A549 (cell line): Measurements from ENCODE around the gene NMRAL1. TPM values are rescaled to one million over a fixed set of nuclear protein-coding genes. Genes with fewer than 3 reads are reported as not detected.
A peak's percentile ranks its signal among the peaks of the same experiment; 100 is the strongest.

ENCODE experiments used
- ATAC-seq, 2 experiments: fragments of 200-7000 bp in 1 of 2; fragments of >200 bp in 1 of 2; cut with Nextera tagmentation in 1 of 2; cut with Tn5 transposase in 1 of 2; 3 replicates each; pipeline versions ENCODE4 v1.8.0 to v1.9.1; 2018 to 2020; ENCODE audit warnings: mild to moderate bottlenecking in 1 of 2, moderate library complexity in 1 of 2
- CTCF ChIA-PET: fragments of 300-600 bp; sonication (Branson Sonifier 250); formaldehyde crosslinking; extraction: SDS; loops from one replicate; lab custom pipeline; 2021; ENCODE audit warnings: antibody characterized with exemption, inconsistent platforms; lab: Yijun Ruan, JAX
- POLR2A ChIA-PET: fragments of 350-600 bp; formaldehyde crosslinking; extraction: SDS; loops from one replicate; lab custom pipeline; 2021; ENCODE audit warnings: antibody characterized with exemption, inconsistent platforms; lab: Yijun Ruan, JAX
- DNase-seq, 2 experiments: peaks; one replicate each; pipeline versions ENCODE4 v3.0.0 to v3.0.0-alpha.2; 2011 to 2016; ENCODE audit warnings: low read depth in 1 of 2, low spot score in 1 of 2
- FAIRE-seq: peaks from 2 replicates; lab custom pipeline; 2011; peaks lifted over from hg19 to GRCh38; lab: Jason Lieb, UNC
- H3K27ac ChIP-seq, 2 experiments: fragments of >200 bp; sonication (Bioruptor Twin); formaldehyde crosslinking; 3 replicates each; pipeline ENCODE4 v1.5.1; 2016 to 2017
- H3K4me1 ChIP-seq: fragments of >200 bp; sonication (Bioruptor Twin); formaldehyde crosslinking; 3 replicates; pipeline ENCODE4 v1.6.1; 2016
- H3K4me2 ChIP-seq: fragments of >200 bp; sonication (Bioruptor Twin); formaldehyde crosslinking; 3 replicates; pipeline ENCODE4 v1.6.1; 2016
- H3K4me3 ChIP-seq: fragments of >200 bp; sonication (Bioruptor Twin); formaldehyde crosslinking; 3 replicates; pipeline ENCODE4 v1.5.1; 2016
- H3K9me3 ChIP-seq: fragments of >200 bp; sonication (Bioruptor Twin); formaldehyde crosslinking; 3 replicates; pipeline ENCODE4 v1.6.1; 2016
- CBX2 ChIP-seq: fragments of 200-600 bp; sonication (generic); IDR thresholded peaks from 2 replicates; pipeline ENCODE4 v1.6.1; 2016; ENCODE audit warnings: low read depth, mild to moderate bottlenecking, borderline replicate concordance
- CBX8 ChIP-seq: fragments of 200-600 bp; sonication (generic); IDR thresholded peaks from 2 replicates; pipeline ENCODE4 v1.6.1; 2016
- CEBPB ChIP-seq, 2 experiments: fragments of >200 bp in 1 of 2; sonication (Bioruptor Twin) in 1 of 2; formaldehyde crosslinking in 1 of 2; IDR thresholded peaks; 2 replicates each; pipeline ENCODE4 v1.6.1; 2012 to 2016
- EHF ChIP-seq: fragments of 250-450 bp; sonication (Bioruptor Pico); IDR thresholded peaks from 2 replicates; pipeline ENCODE4 v1.5.0; 2020; ENCODE audit warnings: mild to moderate bottlenecking
- ESRRA ChIP-seq: fragments of 150-350 bp; IDR thresholded peaks from 2 replicates; pipeline ENCODE4 v1.6.1; 2014; ENCODE audit warnings: mild to moderate bottlenecking, low read length, borderline replicate concordance
- FOSL2 ChIP-seq, 2 experiments: fragments of 450-650 bp in 1 of 2; fragments of >200 bp in 1 of 2; sonication (Bioruptor Twin) in 1 of 2; formaldehyde crosslinking; IDR thresholded peaks; 2 replicates each; pipeline versions ENCODE4 v1.5.0 to v1.6.1; 2016 to 2020; ENCODE audit warnings: mild to moderate bottlenecking in 1 of 2, moderate library complexity in 1 of 2
- FOXS1 ChIP-seq: fragments of 250-450 bp; sonication (Bioruptor Pico); IDR thresholded peaks from 2 replicates; pipeline ENCODE4 v1.5.0; 2020; ENCODE audit warnings: mild to moderate bottlenecking, moderate library complexity
- HDAC2 ChIP-seq: fragments of 200-600 bp; sonication (generic); IDR thresholded peaks from 2 replicates; pipeline ENCODE4 v1.6.1; 2016
- JUN ChIP-seq, 2 experiments: fragments of >200 bp; sonication (Bioruptor Twin); formaldehyde crosslinking; IDR thresholded peaks; 2 replicates in 1 of 2; 3 replicates in 1 of 2; pipeline ENCODE4 v1.6.1; 2016 to 2017
- JUNB ChIP-seq: fragments of >200 bp; sonication (Bioruptor Twin); formaldehyde crosslinking; IDR thresholded peaks from 2 replicates; pipeline ENCODE4 v1.6.1; 2016
- KDM1A ChIP-seq: fragments of 200-600 bp; sonication (generic); IDR thresholded peaks from 2 replicates; pipeline ENCODE4 v1.6.1; 2016; ENCODE audit warnings: low read depth, mild to moderate bottlenecking
- MAFK ChIP-seq: fragments of 450-650 bp; IDR thresholded peaks from 2 replicates; pipeline ENCODE4 v1.6.1; 2014; ENCODE audit not compliant: partially characterized antibody
- MYC ChIP-seq: IDR thresholded peaks from 2 replicates; pipeline ENCODE4 v1.6.1; 2012; ENCODE audit warnings: mild to moderate bottlenecking, inconsistent platforms, low read length, improper control_type of control experiment, borderline replicate concordance
- NFE2L2 ChIP-seq: fragments of 150-350 bp; conservative IDR thresholded peaks from 2 replicates; pipeline ENCODE4 v1.6.1; 2014; ENCODE audit warnings: low read length
- NPAS2 ChIP-seq: fragments of 250-450 bp; sonication (Bioruptor Pico); IDR thresholded peaks from 2 replicates; pipeline ENCODE4 v1.8.0; 2022; ENCODE audit warnings: mild to moderate bottlenecking, moderate library complexity, borderline replicate concordance
- PHF8 ChIP-seq: fragments of 200-600 bp; sonication (generic); IDR thresholded peaks from 2 replicates; pipeline ENCODE4 v1.6.1; 2016; ENCODE audit warnings: low read depth, mild to moderate bottlenecking, antibody characterized with exemption, moderate library complexity, borderline replicate concordance
- POLR2A ChIP-seq: IDR thresholded peaks from 2 replicates; pipeline ENCODE4 v1.6.1; 2012; ENCODE audit warnings: mild to moderate bottlenecking, low read length
- RAD21 ChIP-seq, 2 experiments: fragments of >200 bp in 1 of 2; sonication (Bioruptor Twin) in 1 of 2; formaldehyde crosslinking in 1 of 2; IDR thresholded peaks in 1 of 2; conservative IDR thresholded peaks in 1 of 2; 2 replicates in 1 of 2; 3 replicates in 1 of 2; pipeline ENCODE4 v1.6.1; 2012 to 2018; ENCODE audit warnings: inconsistent platforms in 1 of 2
- RNF2 ChIP-seq: fragments of 200-600 bp; sonication (generic); IDR thresholded peaks from 2 replicates; pipeline ENCODE4 v1.6.1; 2016; ENCODE audit warnings: low read depth, mild to moderate bottlenecking, antibody characterized with exemption, moderate library complexity, borderline replicate concordance
- SMC3 ChIP-seq: fragments of >200 bp; sonication (Bioruptor Twin); formaldehyde crosslinking; IDR thresholded peaks from 3 replicates; pipeline ENCODE4 v1.6.1; 2018; ENCODE audit warnings: inconsistent platforms
- TFCP2L1 ChIP-seq: fragments of 250-450 bp; sonication (Bioruptor Pico); IDR thresholded peaks from 2 replicates; pipeline ENCODE4 v1.5.0; 2021; ENCODE audit warnings: mild to moderate bottlenecking
- TP53 ChIP-seq: fragments of 250-450 bp; sonication (Bioruptor Pico); IDR thresholded peaks from 2 replicates; pipeline ENCODE4 v1.5.0; 2021; ENCODE audit warnings: mild to moderate bottlenecking, moderate library complexity
- ZSCAN20 ChIP-seq: fragments of 250-450 bp; sonication (Bioruptor Pico); IDR thresholded peaks from 2 replicates; pipeline ENCODE4 v1.8.0; 2022; ENCODE audit warnings: mild to moderate bottlenecking, moderate library complexity
- WGBS: methylation state at CpG from one replicate; pipeline ENCODE4 v1.1.6; 2017; ENCODE audit errors: missing lambda C conversion rate; 5-methylcytosine and 5-hydroxymethylcytosine counted together
- polyA plus RNA-seq, 4 experiments: library from polyadenylated mRNA; depleted of rRNA in 3 of 4; stranded (reverse); fragments of >200 nt; fragmentation: RNase III in 1 of 4; extraction: RNeasy Plus Mini Kit Qiagen cat#74134 plus additional on column Dnase treatment in 1 of 4; gene quantifications; 2 replicates in 3 of 4; 3 replicates in 1 of 4; pipeline ENCODE4 v1.2.3, GENCODE V29; 2011 to 2017

The NMRAL1 gene
- polyA plus RNA-seq, 2 of the 4 experiments (the other 2 are of a cell fraction) = 36.4 to 48.8 TPM

DNA sequence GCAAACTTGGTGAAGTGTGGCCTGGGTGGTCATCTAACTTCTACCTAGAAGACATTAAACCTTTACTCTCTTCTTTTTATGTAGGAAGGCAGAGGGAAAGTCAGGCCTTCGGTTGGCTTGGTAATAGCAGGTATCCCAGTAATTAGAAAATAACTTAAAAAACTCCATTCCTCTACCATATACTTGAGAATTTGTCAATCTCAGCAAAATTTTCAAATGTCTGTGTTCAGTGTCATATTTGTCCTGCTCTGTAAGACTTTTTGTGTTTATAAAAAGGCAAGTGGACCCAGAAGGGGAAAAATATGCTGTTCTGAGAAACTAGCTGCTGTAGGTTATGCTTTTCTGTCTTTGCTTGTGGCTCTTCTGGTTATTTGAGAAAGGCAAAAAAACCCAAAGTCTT, 7.5 kb upstream of the NMRAL1 start:
- ChIA-PET POLR2A (interaction anchor here (0.6 kb wide), 1 partner anchor 182 kb away, joined by 3 read pairs; no protein-coding TSS in a partner anchor), CTCF (interaction anchor here (1.3 kb wide), 1 partner anchor 104 kb away, joined by 3 read pairs; no protein-coding TSS in a partner anchor)
- FAIRE-seq (no peak), ATAC-seq (no peak)
- Histone ChIP-seq H3K27ac (no peak overlapping the region), H3K4me3 (no peak overlapping the region), H3K4me2 (no peak overlapping the region), H3K9me3 (no peaks in the 10 kb centered on the region), H3K4me1 (peaks cover 12% of the 10 kb centered on the region; the same call in 2 of the 3 replicates)
- TF ChIP-seq MAFK (peak; percentile 92), ESRRA (no peak)
- TF ChIP-seq, all 56 proteins: peak for 1
- WGBS = 94% methylated on average over 1 of the region's 1 CpG
- DNase-seq = no peak

GRCh38 chr16:4481526-4481925, 7.1 kb upstream of the NMRAL1 start:
- H3K4me3 ChIP-seq = no peak overlapping the region
- no peaks in the 10 kb centered on the region for H3K9me3 ChIP-seq
- ATAC-seq (no peak), DNase-seq (no peak), FAIRE-seq (no peak)
- no peak for TF ChIP-seq KDM1A
- no peak for TF ChIP-seq POLR2A
- TF ChIP-seq HDAC2 = no peak
- no peak for TF ChIP-seq MYC
- TF ChIP-seq TFCP2L1 (CRISPR knock-in tag) = no peak
- TF ChIP-seq NFE2L2 = no peak
- TF ChIP-seq ZSCAN20 = no peak
- TF ChIP-seq FOXS1 = no peak
- no peak for TF ChIP-seq RNF2
- no peak for TF ChIP-seq MAFK
- no peak for TF ChIP-seq TP53
- no peak for TF ChIP-seq CBX2
- no peak for TF ChIP-seq NPAS2
- TF ChIP-seq PHF8 = no peak
- no peak for TF ChIP-seq CBX8
- TF ChIP-seq RAD21 (conservative IDR thresholded peaks at IDR 0.05 in 1 of 2, IDR thresholded peaks at IDR 0.05 in 1 of 2) = no peak
- WGBS = 72% methylated on average over 2 of the region's 2 CpGs
- ChIA-PET POLR2A (no interaction called here), CTCF (interaction anchor here (1.2 to 1.3 kb wide), 2 partner anchors 104 to 475 kb away, joined by 3 read pairs; no protein-coding TSS in a partner anchor)
- no peak overlapping the region for H3K4me2 ChIP-seq
- H3K27ac ChIP-seq = no peak overlapping the region
- peaks cover 12% of the 10 kb centered on the region; the same call in 2 of the 3 replicates for H3K4me1 ChIP-seq

- peaks cover 27% of the 10 kb centered on the region for H3K4me1 ChIP-seq
- no peak overlapping the region for H3K27ac ChIP-seq
- no peak for DNase-seq
- POLR2A ChIA-PET = no interaction called here
- FAIRE-seq = no peak
- WGBS = 57% methylated on average over 2 of the region's 2 CpGs
- H3K9me3 ChIP-seq = peaks cover 4% of the 10 kb centered on the region; the same call in 1 of the 3 replicates
- peak overlapping the region; percentile 88 for H3K4me2 ChIP-seq
- CTCF ChIA-PET = interaction anchor here (0.6 to 2.7 kb wide), 9 partner anchors 10 to 146 kb away, joined by 3 to 8 read pairs (median 3); partner anchors contain the start of gene MGRN1
- no peak overlapping the region for H3K4me3 ChIP-seq
- no peak for TF ChIP-seq CEBPB (IDR thresholded peaks at IDR 0.05)
- no peak for TF ChIP-seq FOSL2 (IDR thresholded peaks at IDR 0.05)
- peak; percentile 50; the same call in 1 of the 2 replicates for TF ChIP-seq FOSL2 (CRISPR knock-in tag; IDR thresholded peaks at IDR 0.05)
- TF ChIP-seq SMC3 = no peak
- no peak for TF ChIP-seq JUNB
- TF ChIP-seq JUN (IDR thresholded peaks at IDR 0.05) = no peak
- TF ChIP-seq EHF = no peak
- 0 out of 5 replicates have a peak, but pooled peaks of 1 of the 2 experiments have one; percentile 3 for TF ChIP-seq RAD21 (conservative IDR thresholded peaks at IDR 0.05 in 1 of 2, IDR thresholded peaks at IDR 0.05 in 1 of 2)
- ATAC-seq = no peak
Measured at GRCh38 chr16:4477966-4478365, 3.5 kb upstream of the NMRAL1 start.
